GM18520 (cell line): ENCODE results near the gene PRKAG2.

Experiments used
- ATAC-seq: cut with Tn5 transposase; IDR thresholded peaks from one replicate; pipeline ENCODE4 v1.9.1; 2021; ENCODE audit not compliant: unreplicated experiment

PRKAG2 gene

GRCh38 chr7:151511270-151511669, 365.6 kb downstream of the PRKAG2 start:
- ATAC-seq: no peak

GRCh38 chr7:151509670-151510333, 367.1 kb downstream of the PRKAG2 start:
- no peak for ATAC-seq

GRCh38 chr7:151508991-151509390, 367.9 kb downstream of the PRKAG2 start:
- ATAC-seq: no peak

GRCh38 chr7:151507806-151508205, 369.1 kb downstream of the PRKAG2 start:
- ATAC-seq: no peak

GRCh38 chr7:151506901-151507382, 370.0 kb downstream of the PRKAG2 start:
- no peak for ATAC-seq
